Embryonic facial prominence (tissue), 1 donor: ENCODE results near the gene WDFY1.

Source experiments
- DNase-seq: peaks from one replicate; pipeline ENCODE4 v3.0.0-alpha.2; 2016; ENCODE audit errors: extremely low spot score

Gene WDFY1

GRCh38 chr2:223856584-223856983 lies 88.6 kb downstream of the WDFY1 start:
- DNase-seq, result no peak

GRCh38 chr2:223856021-223856420 lies 89.1 kb downstream of the WDFY1 start:
- DNase-seq, result no peak

- no peak for DNase-seq
These were observed 89.7 kb downstream of the WDFY1 start for GRCh38 chr2:223855426-223855825.

- no peak for DNase-seq
These were observed 90.4 kb downstream of the WDFY1 start for GRCh38 chr2:223854741-223855140.

GRCh38 chr2:223853425-223853837 lies 91.7 kb downstream of the WDFY1 start:
- DNase-seq, result no peak

GRCh38 chr2:223852281-223852795 lies 92.8 kb downstream of the WDFY1 start:
- DNase-seq, result no peak

GRCh38 chr2:223847410-223847809 lies 97.7 kb downstream of the WDFY1 start:
- no peak for DNase-seq

GRCh38 chr2:223846515-223846914 lies 98.6 kb downstream of the WDFY1 start:
- no peak for DNase-seq

- no peak for DNase-seq
These were observed 103.5 kb downstream of the WDFY1 start for GRCh38 chr2:223841436-223842190.

- DNase-seq, result peak; percentile 53
These were observed 107.7 kb downstream of the WDFY1 start, which contains the start of gene AP1S3 for GRCh38 chr2:223837287-223838061. Gene AP1S3 (minus strand): TSS chr2:223837582. CDS start chr2:223837450, 132 bp downstream.

- no peak for DNase-seq
These were observed 109.2 kb downstream of the WDFY1 start for GRCh38 chr2:223835701-223836532.

GRCh38 chr2:223834431-223834830 lies 110.7 kb downstream of the WDFY1 start:
- no peak for DNase-seq

GRCh38 chr2:223832241-223832903 lies 112.8 kb downstream of the WDFY1 start:
- DNase-seq, result no peak

GRCh38 chr2:223829128-223829527 lies 116.0 kb downstream of the WDFY1 start:
- DNase-seq, result no peak

GRCh38 chr2:223828314-223828713 lies 116.8 kb downstream of the WDFY1 start:
- DNase-seq, result no peak

GRCh38 chr2:223826995-223827394 lies 118.1 kb downstream of the WDFY1 start:
- no peak for DNase-seq
